Ishikawa (cell line): Measurements from ENCODE around the gene SCYGR4.

ENCODE experiments used
- CEBPB ChIP-seq: IDR thresholded peaks from 2 replicates; pipeline ENCODE4 v1.6.1; 2012
- CREB1 ChIP-seq: IDR thresholded peaks from 2 replicates; pipeline ENCODE4 v1.6.1; 2012; ENCODE audit warnings: low read depth
- EP300 ChIP-seq: IDR thresholded peaks from 2 replicates; pipeline ENCODE4 v1.6.1; 2012; ENCODE audit warnings: borderline replicate concordance
- FOXM1 ChIP-seq: IDR thresholded peaks from 2 replicates; pipeline ENCODE4 v1.6.1; 2012; ENCODE audit warnings: low read depth, borderline replicate concordance
- RAD21 ChIP-seq: IDR thresholded peaks from 2 replicates; pipeline ENCODE4 v1.6.1; 2012; ENCODE audit warnings: low read depth
- TAF1 ChIP-seq: IDR thresholded peaks from 2 replicates; pipeline ENCODE4 v1.6.1; 2012; ENCODE audit warnings: low read depth, mild to moderate bottlenecking
- TEAD4 ChIP-seq: IDR thresholded peaks from 2 replicates; pipeline ENCODE4 v1.6.1; 2012
- ZBTB7A ChIP-seq: IDR thresholded peaks from 2 replicates; pipeline ENCODE4 v1.6.1; 2012; ENCODE audit warnings: low read depth
- TF ChIP-seq, protein P1 (sequence below): IDR thresholded peaks from 2 replicates; pipeline ENCODE4 v1.6.1; 2012

DNA sequence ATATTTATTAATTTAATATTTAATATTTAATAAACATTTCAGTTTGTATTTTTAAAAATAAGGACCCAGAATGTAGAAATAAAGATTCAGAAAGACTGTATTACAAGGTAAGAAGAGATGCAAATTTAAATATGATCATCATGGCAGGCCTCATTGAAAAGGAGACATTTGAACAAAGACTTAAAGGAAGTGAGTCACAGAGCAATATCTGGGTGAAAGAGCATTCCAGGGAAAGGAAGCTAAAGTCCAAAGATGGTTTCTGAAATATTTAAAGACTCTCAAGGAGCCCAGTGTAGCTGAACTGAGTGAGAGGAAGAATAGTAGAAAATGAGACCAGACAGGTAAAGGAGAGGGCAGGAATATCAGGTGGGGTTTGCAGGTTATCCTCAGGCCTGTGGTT is 5.9 kb downstream of the SCYGR4 start:
- TF ChIP-seq, protein P1, sequence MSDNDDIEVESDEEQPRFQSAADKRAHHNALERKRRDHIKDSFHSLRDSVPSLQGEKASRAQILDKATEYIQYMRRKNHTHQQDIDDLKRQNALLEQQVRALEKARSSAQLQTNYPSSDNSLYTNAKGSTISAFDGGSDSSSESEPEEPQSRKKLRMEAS: no peak
- TF ChIP-seq EP300 (no peak), RAD21 (no peak), ZBTB7A (no peak), CEBPB (no peak), TAF1 (no peak), TEAD4 (no peak), CREB1 (no peak), FOXM1 (no peak)
